NCI-H1930 (cell line): ENCODE data around the gene ZPBP.
A peak's percentile ranks its signal among the peaks of the same experiment; 100 is the strongest.

Experiments used
- DNase-seq, 2 experiments: peaks; one replicate each; lab custom pipeline; 2025; lab: John Stamatoyannopoulos, UW

ZPBP gene

GRCh38 chr7:50092579-50093491, at the start of gene ZPBP:
Gene ZPBP, minus strand, starts transcription at chr7:50093246. Its CDS starts 52 bp downstream, at chr7:50093194.
- DNase-seq, result peak; percentile 61 to 66

- DNase-seq, result peak in 1 of 2 experiments; percentile 29
Observed at GRCh38 chr7:50142425-50143017, 49.5 kb upstream of the ZPBP start.

GRCh38 chr7:50141854-50142253, 48.8 kb upstream of the ZPBP start:
- no peak for DNase-seq

- DNase-seq, result no peak
Observed at GRCh38 chr7:50141131-50141530, 48.1 kb upstream of the ZPBP start.

- no peak for DNase-seq
Observed at GRCh38 chr7:50140688-50141087, 47.6 kb upstream of the ZPBP start.

GRCh38 chr7:50138101-50138500, 45.1 kb upstream of the ZPBP start:
- DNase-seq, result no peak

- no peak for DNase-seq
Observed at GRCh38 chr7:50125766-50126165, 32.7 kb upstream of the ZPBP start.

- no peak for DNase-seq
Observed at GRCh38 chr7:50121286-50121685, 28.2 kb upstream of the ZPBP start.

- peak in 1 of 2 experiments; percentile 7 for DNase-seq
Observed at GRCh38 chr7:50119815-50120637, 27.0 kb upstream of the ZPBP start.

GRCh38 chr7:50112250-50112649, 19.2 kb upstream of the ZPBP start:
- DNase-seq, result no peak

- DNase-seq, result no peak
Observed at GRCh38 chr7:50101873-50102272, 8.8 kb upstream of the ZPBP start.

GRCh38 chr7:50095634-50096033, 2.6 kb upstream of the ZPBP start:
- no peak for DNase-seq

GRCh38 chr7:50088463-50089129, 4.5 kb downstream of the ZPBP start:
- DNase-seq, result no peak

- no peak for DNase-seq
Observed at GRCh38 chr7:50085344-50085743, 7.7 kb downstream of the ZPBP start.

- no peak for DNase-seq
Observed at GRCh38 chr7:50073093-50073492, 20.0 kb downstream of the ZPBP start.

- no peak for DNase-seq
Observed at GRCh38 chr7:50069613-50070012, 23.4 kb downstream of the ZPBP start.

GRCh38 chr7:50068850-50069551, 24.0 kb downstream of the ZPBP start:
- DNase-seq, result no peak

GRCh38 chr7:50068026-50068425, 25.0 kb downstream of the ZPBP start:
- DNase-seq, result no peak

GRCh38 chr7:50062951-50063350, 30.1 kb downstream of the ZPBP start:
- DNase-seq, result no peak

- DNase-seq, result no peak
Observed at GRCh38 chr7:50056131-50056530, 36.9 kb downstream of the ZPBP start.

GRCh38 chr7:50047716-50048115, 45.3 kb downstream of the ZPBP start:
- DNase-seq, result no peak
